ENCODE results near the gene TNKS1BP1. TPM values are rescaled to one million over a fixed set of nuclear protein-coding genes. Genes with fewer than 3 reads are reported as not detected.

Gene TNKS1BP1
- total RNA-seq, 2 experiments from 2014 or later = 12.9 to 13.2 TPM

DNA sequence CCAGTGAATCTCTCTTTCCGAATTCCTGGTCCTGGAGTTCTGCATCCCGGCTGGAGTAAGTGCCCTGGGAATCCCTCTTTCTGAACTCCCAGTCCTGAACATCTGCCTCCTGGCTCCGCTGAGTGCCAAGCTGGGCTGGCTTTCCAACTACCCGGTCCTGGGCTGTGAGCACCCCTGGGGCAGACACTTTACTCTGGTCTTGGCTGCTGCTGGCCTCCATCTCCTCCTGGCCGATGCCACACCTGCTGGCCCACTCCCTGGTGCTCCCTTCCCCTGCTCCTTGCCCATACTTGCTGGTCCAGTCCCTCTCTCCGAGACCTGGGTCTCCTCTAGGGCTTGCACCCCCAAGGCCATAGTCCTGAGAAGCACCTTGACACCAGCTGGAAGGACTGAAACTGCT, 14.7 kb downstream of the TNKS1BP1 start:
- no peak for DNase-seq
- H3K4me3 ChIP-seq (ENCODE audit: low read length) = no peak overlapping the region
- no peaks in the 10 kb centered on the region for H3K27me3 ChIP-seq (ENCODE audit: control insufficient read depth in 1 of 2, insufficient read depth in 2 of 2, low read length in 2 of 2)
- Mint-ChIP-seq H3K36me3 (ENCODE audit: low read depth) (no peaks in the 10 kb centered on the region), H3K9me3 (no peaks in the 10 kb centered on the region), H3K4me3 (no peak overlapping the region), H3K27ac (no peak overlapping the region), H3K4me1 (ENCODE audit: low read depth) (peaks cover 13% of the 10 kb centered on the region), H3K27me3 (no peaks in the 10 kb centered on the region)
- no peak for ATAC-seq (ENCODE audit: poor library complexity)
- H3K9me3 ChIP-seq (ENCODE audit: control insufficient read depth in 1 of 2, insufficient read depth in 1 of 2, low read length in 2 of 2) = no peaks in the 10 kb centered on the region
- no peak for TF ChIP-seq CTCF (IDR thresholded peaks at IDR 0.05)
- intact Hi-C loops (cut with DNase I, micrococcal nuclease) = no loop called here
- peaks cover 15% of the 10 kb centered on the region for H3K4me1 ChIP-seq (ENCODE audit: insufficient read depth, low read length)
- peaks cover 5% of the 10 kb centered on the region for H3K36me3 ChIP-seq (ENCODE audit: insufficient read depth, low read length)
- ChIA-PET CTCF (no interaction called here), POLR2A (no interaction called here)
- H3K27ac ChIP-seq (ENCODE audit: low read depth in 1 of 2, low read length in 2 of 2) = no peak overlapping the region

DNA sequence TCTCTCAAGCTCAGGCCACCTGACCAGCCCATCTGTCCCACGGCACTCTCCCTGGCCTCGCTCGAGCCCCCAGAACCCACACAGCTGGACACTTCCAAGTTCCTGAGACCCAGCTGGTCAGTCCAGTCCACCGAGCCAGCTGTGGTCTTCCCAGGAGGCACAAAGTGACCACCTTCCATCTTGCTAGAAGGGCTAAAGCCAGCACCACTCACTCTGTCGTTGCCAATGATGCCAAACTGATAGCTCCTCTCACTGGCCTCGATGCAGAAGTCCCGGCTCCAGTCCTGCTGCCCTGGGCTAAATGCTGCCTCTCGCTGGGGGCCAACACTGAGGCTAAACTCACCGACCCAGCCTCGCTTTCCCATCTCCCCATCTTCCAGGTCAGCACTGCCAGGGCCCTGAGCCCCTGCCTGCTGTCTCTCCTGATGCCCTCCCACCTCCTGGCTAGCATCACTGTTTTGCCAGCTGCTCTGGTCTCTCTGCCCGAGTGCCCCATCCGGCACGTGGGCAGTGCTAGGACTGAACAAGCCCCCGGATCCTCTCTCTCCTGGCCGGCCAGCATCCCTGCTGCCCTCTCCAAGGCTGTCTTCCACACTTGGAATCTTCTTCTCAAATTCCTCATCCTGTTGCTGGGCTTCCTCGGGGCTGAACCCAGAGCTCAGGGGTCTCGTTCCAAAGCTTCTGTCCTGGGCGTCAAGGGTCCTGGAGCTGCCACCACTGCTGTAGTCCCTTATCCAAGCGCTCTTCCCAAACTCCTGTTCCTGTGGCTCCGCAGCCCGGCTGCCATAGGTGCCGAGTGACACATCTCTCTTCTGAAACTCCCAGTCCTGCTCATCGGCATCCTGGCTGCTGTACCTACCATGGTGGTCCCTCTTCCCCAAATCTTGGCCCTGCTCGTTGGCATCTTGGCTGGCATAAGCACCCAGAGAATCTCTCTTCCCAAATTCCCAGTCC, 15.4 kb downstream of the TNKS1BP1 start:
- Histone ChIP-seq H3K9me3 (ENCODE audit: control insufficient read depth in 1 of 2, insufficient read depth in 1 of 2, low read length in 2 of 2) (no peaks in the 10 kb centered on the region), H3K36me3 (ENCODE audit: insufficient read depth, low read length) (peaks cover 5% of the 10 kb centered on the region), H3K27me3 (ENCODE audit: control insufficient read depth in 1 of 2, insufficient read depth in 2 of 2, low read length in 2 of 2) (no peaks in the 10 kb centered on the region), H3K27ac (ENCODE audit: low read depth in 1 of 2, low read length in 2 of 2) (no peak overlapping the region), H3K4me3 (ENCODE audit: low read length) (no peak overlapping the region), H3K4me1 (ENCODE audit: insufficient read depth, low read length) (peaks cover 15% of the 10 kb centered on the region)
- H3K27ac Mint-ChIP-seq = no peak overlapping the region
- no peaks in the 10 kb centered on the region for H3K27me3 Mint-ChIP-seq
- POLR2A ChIA-PET = no interaction called here
- H3K4me1 Mint-ChIP-seq (ENCODE audit: low read depth) = peaks cover 13% of the 10 kb centered on the region
- TF ChIP-seq CTCF (IDR thresholded peaks at IDR 0.05) = no peak
- H3K4me3 Mint-ChIP-seq = no peak overlapping the region
- H3K36me3 Mint-ChIP-seq (ENCODE audit: low read depth) = no peaks in the 10 kb centered on the region
- no peaks in the 10 kb centered on the region for H3K9me3 Mint-ChIP-seq
- intact Hi-C loops (cut with DNase I, micrococcal nuclease) = no loop called here
- ATAC-seq (ENCODE audit: poor library complexity) = no peak
- DNase-seq = no peak
- CTCF ChIA-PET = no interaction called here

DNA sequence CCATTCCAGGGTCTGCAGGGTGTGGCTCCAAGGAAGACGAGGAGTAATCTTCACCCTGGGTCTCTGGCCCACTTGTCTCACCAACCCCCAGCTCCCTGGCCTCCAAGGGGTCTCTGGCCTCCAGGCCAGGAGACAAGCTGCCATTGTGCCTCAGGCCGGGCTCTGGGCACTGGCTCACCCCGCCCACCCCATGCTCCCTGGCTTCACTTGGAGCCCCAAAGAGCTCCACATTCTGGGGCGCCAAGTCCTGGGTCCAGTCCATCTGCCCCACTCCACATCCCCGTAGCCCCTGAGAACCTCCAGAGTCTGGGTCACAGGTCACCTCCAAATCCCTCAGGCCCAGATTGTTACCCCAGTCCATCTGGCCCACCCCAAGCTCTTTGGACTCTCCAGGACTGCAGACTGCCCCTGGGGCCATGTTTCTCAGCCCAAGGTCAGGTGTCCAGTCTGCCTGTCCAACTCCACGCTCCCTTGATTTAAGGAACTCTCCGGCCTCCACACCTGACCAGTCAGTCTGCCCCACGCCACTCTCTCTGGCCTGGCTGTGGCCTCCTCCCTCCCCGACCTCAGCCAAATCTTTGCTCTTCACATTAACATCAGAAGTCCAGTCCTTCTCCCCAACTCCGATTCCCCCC, 16.2 kb downstream of the TNKS1BP1 start:
- Mint-ChIP-seq H3K4me1 (ENCODE audit: low read depth) (peaks cover 13% of the 10 kb centered on the region), H3K27ac (no peak overlapping the region), H3K9me3 (no peaks in the 10 kb centered on the region), H3K27me3 (no peaks in the 10 kb centered on the region), H3K4me3 (no peak overlapping the region), H3K36me3 (ENCODE audit: low read depth) (peaks cover 4% of the 10 kb centered on the region)
- ATAC-seq (ENCODE audit: poor library complexity) = no peak
- POLR2A ChIA-PET = no interaction called here
- Histone ChIP-seq H3K9me3 (ENCODE audit: control insufficient read depth in 1 of 2, insufficient read depth in 1 of 2, low read length in 2 of 2) (no peaks in the 10 kb centered on the region), H3K27me3 (ENCODE audit: control insufficient read depth in 1 of 2, insufficient read depth in 2 of 2, low read length in 2 of 2) (no peaks in the 10 kb centered on the region), H3K4me3 (ENCODE audit: low read length) (no peak overlapping the region), H3K4me1 (ENCODE audit: insufficient read depth, low read length) (peaks cover 15% of the 10 kb centered on the region), H3K36me3 (ENCODE audit: insufficient read depth, low read length) (peaks cover 5% of the 10 kb centered on the region), H3K27ac (ENCODE audit: low read depth in 1 of 2, low read length in 2 of 2) (no peak overlapping the region)
- no peak for TF ChIP-seq CTCF (IDR thresholded peaks at IDR 0.05)
- intact Hi-C loops (cut with DNase I, micrococcal nuclease) = no loop called here
- DNase-seq = no peak
- CTCF ChIA-PET = no interaction called here

Measured in CD4-positive, alpha-beta T cell (primary cell).